ENCODE measurements around the gene CD28.

- no peak for TF ChIP-seq CTCF (IDR thresholded peaks at IDR 0.05)
- TF ChIP-seq POLR2A (IDR thresholded peaks at IDR 0.05) = no peak
These were observed 38.8 kb downstream of the CD28 start for GRCh38 chr2:203745267-203745666.
